ENCODE data around the gene USP49.

The USP49 gene

GRCh38 chr6:41942067-41942851 is 47.1 kb upstream of the USP49 start:
- no peaks in the 10 kb centered on the region for H3K9me3 ChIP-seq (ENCODE audit: insufficient read depth, low read length)
- peak overlapping the region; percentile 68 for H3K4me2 ChIP-seq (ENCODE audit: low read depth, low read length, poor library complexity, severe bottlenecking)
- H3K27ac ChIP-seq (ENCODE audit: low read depth, low read length): peak overlapping the region; percentile 65
- H4K20me1 ChIP-seq (ENCODE audit: low read depth, low read length): no peaks in the 10 kb centered on the region; the same call in 1 of the 2 replicates
- H3K79me2 ChIP-seq (ENCODE audit: insufficient read depth, low read length): peaks cover 42% of the 10 kb centered on the region
- peak overlapping the region; percentile 60 for H2AFZ ChIP-seq (ENCODE audit: low read depth, low read length, severe bottlenecking)
- peaks cover 44% of the 10 kb centered on the region for H3F3A ChIP-seq (ENCODE audit: insufficient read depth)
- peak overlapping the region; percentile 83 for H3K4me3 ChIP-seq (ENCODE audit: insufficient read depth, low read length, poor library complexity, severe bottlenecking)
- H3K27me3 ChIP-seq (ENCODE audit: low read length): no peaks in the 10 kb centered on the region
- H3K36me3 ChIP-seq (ENCODE audit: low read length): no peaks in the 10 kb centered on the region
- TF ChIP-seq EZH2phosphoT487 (conservative IDR thresholded peaks at IDR 0.05; ENCODE audit: low read length) (no peak), CTCF (IDR thresholded peaks at IDR 0.05; ENCODE audit: insufficient read depth, low read length, poor library complexity, severe bottlenecking) (no peak)
- H3K9ac ChIP-seq (ENCODE audit: low read length): peak overlapping the region; percentile 91
- H3K9me2 ChIP-seq (replicated peaks; ENCODE audit: insufficient read depth, low read length): no peaks in the 10 kb centered on the region

GRCh38 chr6:41941280-41942066 is 46.3 kb upstream of the USP49 start, which contains the start of gene CCND3:
TSS of gene CCND3 (minus strand) at chr6:41941808. CDS start at chr6:41941649, 159 bp downstream.
- H3K4me2 ChIP-seq (ENCODE audit: low read depth, low read length, poor library complexity, severe bottlenecking): peak within 1 kb of the TSS; percentile 68
- H3K9me2 ChIP-seq (replicated peaks; ENCODE audit: insufficient read depth, low read length): no peaks in the 10 kb centered on the region
- H4K20me1 ChIP-seq (ENCODE audit: low read depth, low read length): no peaks in the 10 kb centered on the region; the same call in 1 of the 2 replicates
- H3K79me2 ChIP-seq (ENCODE audit: insufficient read depth, low read length): peaks cover 48% of the 10 kb centered on the region
- no peaks in the 10 kb centered on the region for H3K9me3 ChIP-seq (ENCODE audit: insufficient read depth, low read length)
- no peaks in the 10 kb centered on the region for H3K27me3 ChIP-seq (ENCODE audit: low read length)
- peak within 1 kb of the TSS; percentile 83 for H3K27ac ChIP-seq (ENCODE audit: low read depth, low read length)
- TF ChIP-seq EZH2phosphoT487 (conservative IDR thresholded peaks at IDR 0.05; ENCODE audit: low read length) (no peak), CTCF (IDR thresholded peaks at IDR 0.05; ENCODE audit: insufficient read depth, low read length, poor library complexity, severe bottlenecking) (no peak)
- peak within 1 kb of the TSS; percentile 91 for H3K9ac ChIP-seq (ENCODE audit: low read length)
- peaks cover 49% of the 10 kb centered on the region for H3F3A ChIP-seq (ENCODE audit: insufficient read depth)
- peak within 1 kb of the TSS; percentile 83 for H3K4me3 ChIP-seq (ENCODE audit: insufficient read depth, low read length, poor library complexity, severe bottlenecking)
- peak within 1 kb of the TSS; percentile 60 for H2AFZ ChIP-seq (ENCODE audit: low read depth, low read length, severe bottlenecking)
- H3K36me3 ChIP-seq (ENCODE audit: low read length): no peaks in the 10 kb centered on the region

- Histone ChIP-seq H3K4me2 (ENCODE audit: low read depth, low read length, poor library complexity, severe bottlenecking) (peak overlapping the region; percentile 68), H3K79me2 (ENCODE audit: insufficient read depth, low read length) (peaks cover 48% of the 10 kb centered on the region), H3K9ac (ENCODE audit: low read length) (peak overlapping the region; percentile 91), H3K9me2 (replicated peaks; ENCODE audit: insufficient read depth, low read length) (no peaks in the 10 kb centered on the region), H2AFZ (ENCODE audit: low read depth, low read length, severe bottlenecking) (no peak overlapping the region), H3K27ac (ENCODE audit: low read depth, low read length) (peak overlapping the region; percentile 83), H3F3A (ENCODE audit: insufficient read depth) (peaks cover 53% of the 10 kb centered on the region), H3K36me3 (ENCODE audit: low read length) (0 out of 2 replicates have a peak, but pooled peaks cover 2% of the 10 kb centered on the region), H4K20me1 (ENCODE audit: low read depth, low read length) (no peaks in the 10 kb centered on the region; the same call in 1 of the 2 replicates), H3K4me3 (ENCODE audit: insufficient read depth, low read length, poor library complexity, severe bottlenecking) (peak overlapping the region; percentile 83), H3K27me3 (ENCODE audit: low read length) (no peaks in the 10 kb centered on the region), H3K9me3 (ENCODE audit: insufficient read depth, low read length) (no peaks in the 10 kb centered on the region)
- TF ChIP-seq EZH2phosphoT487 (conservative IDR thresholded peaks at IDR 0.05; ENCODE audit: low read length) (no peak), CTCF (IDR thresholded peaks at IDR 0.05; ENCODE audit: insufficient read depth, low read length, poor library complexity, severe bottlenecking) (no peak)
Measured at GRCh38 chr6:41940759-41941279, 45.6 kb upstream of the USP49 start.

All from SU-DHL-6 (cell line).